BLaER1 (cell line): Measurements from ENCODE around the gene EHD4.

Experiments used
- H3K27ac ChIP-seq: shearing (Covaris generic); formaldehyde crosslinking; 2 replicates; pipeline ENCODE4 v1.8.1; 2022
- H3K27me3 ChIP-seq: shearing (Covaris generic); formaldehyde crosslinking; 2 replicates; pipeline ENCODE4 v1.8.1; 2022
- H3K36me3 ChIP-seq: shearing (Covaris generic); formaldehyde crosslinking; 2 replicates; pipeline ENCODE4 v1.8.1; 2022
- H3K4me1 ChIP-seq: shearing (Covaris generic); formaldehyde crosslinking; 2 replicates; pipeline ENCODE4 v1.8.1; 2022
- H3K4me2 ChIP-seq: shearing (Covaris generic); formaldehyde crosslinking; 2 replicates; pipeline ENCODE4 v1.8.1; 2022
- H3K4me3 ChIP-seq: shearing (Covaris generic); formaldehyde crosslinking; 2 replicates; pipeline ENCODE4 v1.8.1; 2022
- H3K9ac ChIP-seq: shearing (Covaris generic); formaldehyde crosslinking; 2 replicates; pipeline ENCODE4 v1.8.1; 2022
- H3K9me3 ChIP-seq: shearing (Covaris generic); formaldehyde crosslinking; 2 replicates; pipeline ENCODE4 v1.8.1; 2022
- H4K20me1 ChIP-seq: shearing (Covaris generic); formaldehyde crosslinking; 2 replicates; pipeline ENCODE4 v1.8.1; 2022
- Cebpa-rat ChIP-seq: shearing (Covaris generic); IDR thresholded peaks from 2 replicates; pipeline ENCODE4 v1.8.1; 2022

The EHD4 gene

DNA sequence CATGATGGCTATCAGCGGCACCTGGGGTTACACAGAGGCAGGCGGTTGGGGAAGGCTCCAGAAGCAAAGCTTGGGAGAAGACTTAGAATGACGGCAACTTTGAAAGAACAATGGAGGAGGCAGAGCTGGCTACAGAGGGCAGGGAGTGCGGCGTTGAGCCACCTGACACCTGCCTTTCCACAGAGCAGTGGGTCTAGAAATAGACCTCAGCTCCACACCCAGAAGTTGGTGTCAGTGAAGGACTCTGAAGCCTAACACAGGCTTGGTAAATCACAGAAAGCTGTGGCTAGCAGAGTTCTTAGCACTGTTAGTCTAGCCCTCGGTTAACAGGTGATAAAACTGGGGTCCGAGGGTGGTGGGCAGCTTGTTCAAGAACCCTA is 23.1 kb upstream of the EHD4 start:
- H3K27me3 ChIP-seq: no peaks in the 10 kb centered on the region
- no peak overlapping the region for H3K27ac ChIP-seq
- H3K4me3 ChIP-seq: no peak overlapping the region

DNA sequence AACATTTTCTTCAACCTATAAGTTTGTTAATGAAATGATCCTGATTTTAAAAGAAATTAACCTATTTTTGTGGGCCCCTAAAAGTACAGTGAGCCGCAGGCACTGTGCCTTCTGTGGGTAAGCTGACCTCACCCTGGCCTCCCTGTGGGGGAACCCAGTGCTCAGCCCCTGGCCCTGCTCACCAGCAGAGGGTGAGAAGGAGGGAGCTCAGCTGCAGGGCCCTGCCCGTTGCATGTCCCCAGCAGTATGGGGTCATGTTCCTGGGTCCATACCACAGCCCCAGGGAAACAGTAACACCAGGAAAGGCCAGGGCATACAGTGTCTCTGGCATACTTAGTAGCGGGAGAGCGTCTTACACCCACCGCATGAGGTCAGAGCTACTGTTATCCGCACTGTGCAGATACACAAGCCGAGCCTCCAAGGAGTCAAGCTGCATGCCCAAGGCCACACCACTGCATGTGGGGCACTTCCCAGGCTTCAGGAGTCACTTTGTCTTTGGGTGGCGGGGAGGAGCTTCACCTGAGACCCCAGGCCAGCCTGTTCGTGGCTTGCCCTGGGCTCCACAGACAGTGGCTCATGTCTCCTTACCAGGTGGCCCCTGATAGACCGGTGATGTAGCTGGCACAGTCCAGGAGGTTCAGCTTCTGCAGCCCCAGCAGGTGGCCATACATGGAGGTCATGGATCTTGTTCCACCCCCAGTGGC is 22.6 kb upstream of the EHD4 start:
- H3K27ac ChIP-seq: no peak overlapping the region

More for the DNA sequence above, 23.1 kb upstream of the EHD4 start:
- no peaks in the 10 kb centered on the region for H3K36me3 ChIP-seq
- peaks cover 13% of the 10 kb centered on the region for H3K4me1 ChIP-seq
- TF ChIP-seq Cebpa-rat: no peak
- no peak overlapping the region for H3K4me2 ChIP-seq
- H3K9ac ChIP-seq: no peak overlapping the region
- no peaks in the 10 kb centered on the region for H4K20me1 ChIP-seq
- no peaks in the 10 kb centered on the region for H3K9me3 ChIP-seq

DNA sequence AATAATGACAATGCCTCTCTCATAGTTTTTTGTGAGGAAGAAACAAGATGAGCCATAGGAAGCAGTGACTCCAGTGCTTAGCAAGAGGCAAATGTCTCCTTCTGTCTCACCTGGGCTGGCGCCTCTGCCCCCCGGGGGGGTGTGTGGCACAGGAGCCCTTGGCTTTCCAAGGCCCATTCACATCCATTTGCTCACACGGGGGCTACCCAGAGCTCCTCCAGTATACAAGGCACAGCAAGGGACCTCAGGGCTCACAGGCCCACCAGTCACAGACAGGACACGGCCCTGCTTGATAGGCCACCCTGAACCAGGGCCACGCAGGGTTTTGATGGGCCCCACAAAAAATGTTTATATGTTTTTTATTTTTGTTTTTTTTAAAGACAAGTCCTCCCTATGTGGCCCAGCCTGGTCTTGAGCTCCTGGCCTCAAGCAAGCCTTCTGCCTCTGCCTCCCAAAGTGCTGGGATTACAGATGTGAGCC is 21.9 kb upstream of the EHD4 start:
- H4K20me1 ChIP-seq: no peaks in the 10 kb centered on the region
- peaks cover 6% of the 10 kb centered on the region for H3K4me1 ChIP-seq
- H3K9me3 ChIP-seq: no peaks in the 10 kb centered on the region
- no peak overlapping the region for H3K27ac ChIP-seq
- H3K9ac ChIP-seq: no peak overlapping the region
- TF ChIP-seq Cebpa-rat: no peak
- no peaks in the 10 kb centered on the region for H3K36me3 ChIP-seq
- no peak overlapping the region for H3K4me2 ChIP-seq
- H3K27me3 ChIP-seq: no peaks in the 10 kb centered on the region
- no peak overlapping the region for H3K4me3 ChIP-seq

More for the DNA sequence above, 22.6 kb upstream of the EHD4 start:
- peaks cover 13% of the 10 kb centered on the region for H3K4me1 ChIP-seq
- H3K9me3 ChIP-seq: no peaks in the 10 kb centered on the region
- TF ChIP-seq Cebpa-rat: no peak
- H4K20me1 ChIP-seq: no peaks in the 10 kb centered on the region
- no peaks in the 10 kb centered on the region for H3K36me3 ChIP-seq
- no peak overlapping the region for H3K9ac ChIP-seq
- H3K4me3 ChIP-seq: no peak overlapping the region
- no peak overlapping the region for H3K4me2 ChIP-seq
- no peaks in the 10 kb centered on the region for H3K27me3 ChIP-seq

DNA sequence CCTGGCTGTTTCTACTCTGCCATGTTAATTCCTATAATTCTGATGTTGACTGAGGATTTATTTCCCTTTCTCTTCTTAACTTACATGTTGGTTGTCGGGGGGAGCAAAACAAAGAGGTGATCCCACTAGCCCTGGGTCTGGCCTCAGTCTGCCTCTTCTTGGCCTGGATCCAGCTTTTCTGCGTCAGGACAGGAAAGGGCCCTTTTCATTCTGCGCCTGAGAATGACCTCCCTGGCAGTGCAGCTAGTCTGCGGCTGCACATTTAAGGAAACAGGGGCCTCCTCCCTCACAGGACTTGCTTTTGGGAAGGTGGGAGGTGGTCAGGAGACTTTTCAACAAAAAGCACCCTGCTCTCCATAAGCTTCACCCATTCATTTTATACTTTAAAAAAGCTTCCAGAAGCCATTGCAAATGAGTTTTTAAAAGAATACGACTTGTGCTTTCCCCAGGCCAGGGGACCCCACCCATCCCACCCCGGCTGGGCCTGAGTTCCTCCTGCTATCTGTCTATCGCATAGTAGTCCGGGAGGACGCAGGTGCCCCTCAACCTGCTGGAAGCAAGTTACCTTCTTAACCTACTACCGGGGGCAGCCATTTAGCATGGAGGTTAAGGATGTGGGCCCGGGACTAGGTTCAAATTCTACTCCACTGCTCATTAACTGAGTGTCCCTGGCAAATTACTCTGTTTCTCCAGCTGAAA is 21.3 kb upstream of the EHD4 start:
- H3K4me2 ChIP-seq: no peak overlapping the region
- no peak overlapping the region for H3K27ac ChIP-seq
- no peaks in the 10 kb centered on the region for H3K4me1 ChIP-seq
- TF ChIP-seq Cebpa-rat: no peak
- no peaks in the 10 kb centered on the region for H4K20me1 ChIP-seq
- H3K36me3 ChIP-seq: no peaks in the 10 kb centered on the region
- H3K4me3 ChIP-seq: no peak overlapping the region
- H3K9ac ChIP-seq: no peak overlapping the region
- H3K27me3 ChIP-seq: no peaks in the 10 kb centered on the region
- H3K9me3 ChIP-seq: no peaks in the 10 kb centered on the region

DNA sequence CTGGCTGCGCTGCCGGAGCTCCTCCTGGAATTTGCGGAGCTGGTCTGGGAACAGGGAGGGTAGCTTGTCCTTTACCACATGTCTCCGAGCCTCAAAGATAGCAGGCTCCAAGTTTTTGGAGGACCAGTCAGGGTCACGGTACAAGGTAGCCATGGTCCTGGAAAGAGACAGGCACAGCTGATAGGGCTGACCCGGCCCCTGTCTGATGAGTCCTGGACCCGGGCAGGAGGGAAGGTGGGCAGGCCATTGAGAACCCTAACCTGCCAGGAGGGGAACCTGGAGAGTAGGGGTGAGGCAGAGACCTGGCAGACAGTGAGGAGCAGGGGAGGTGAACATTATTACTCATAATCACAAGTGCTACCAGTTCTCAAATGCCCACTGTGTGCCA is 20.4 kb upstream of the EHD4 start:
- TF ChIP-seq Cebpa-rat: no peak
- H3K27ac ChIP-seq: no peak overlapping the region
- no peak overlapping the region for H3K4me2 ChIP-seq
- H3K9ac ChIP-seq: no peak overlapping the region
- H3K36me3 ChIP-seq: no peaks in the 10 kb centered on the region
- H4K20me1 ChIP-seq: no peaks in the 10 kb centered on the region
- H3K4me1 ChIP-seq: no peaks in the 10 kb centered on the region
- no peak overlapping the region for H3K4me3 ChIP-seq
- H3K9me3 ChIP-seq: no peaks in the 10 kb centered on the region
- H3K27me3 ChIP-seq: no peaks in the 10 kb centered on the region

DNA sequence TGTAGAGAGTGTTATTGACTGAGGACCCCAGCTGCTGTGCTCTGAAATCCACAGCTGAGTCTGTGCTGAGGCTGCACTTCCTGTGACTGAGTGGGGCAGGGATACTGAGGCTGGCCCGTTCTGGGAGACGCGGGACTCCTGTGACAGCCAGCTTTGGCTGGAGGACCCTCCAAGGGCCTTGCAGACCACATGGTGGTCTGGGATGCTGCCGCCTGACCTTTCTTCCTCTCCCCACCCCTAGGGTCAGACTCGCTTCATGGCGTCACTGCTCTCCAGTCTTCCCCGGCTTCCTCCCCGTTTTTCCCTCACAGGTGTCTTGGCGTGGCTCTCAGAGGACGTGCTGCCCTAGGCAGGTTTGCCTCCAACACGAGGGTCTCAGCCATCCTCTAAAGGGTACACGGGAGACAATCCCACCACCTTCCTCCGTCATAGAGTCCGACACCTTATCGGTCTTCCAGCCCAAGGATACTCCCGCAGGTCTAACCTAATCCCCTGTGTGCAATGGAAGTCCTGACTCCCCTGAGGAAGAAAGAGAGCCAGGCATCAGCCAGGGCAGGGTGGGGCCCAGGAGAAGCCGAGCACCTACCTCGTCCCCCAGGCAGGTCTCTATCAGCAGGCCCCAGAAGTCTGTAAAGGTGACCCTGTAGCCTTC is 19.9 kb upstream of the EHD4 start:
- no peak overlapping the region for H3K9ac ChIP-seq
- no peak for TF ChIP-seq Cebpa-rat
- no peak overlapping the region for H3K4me2 ChIP-seq
- no peak overlapping the region for H3K27ac ChIP-seq
- H3K27me3 ChIP-seq: no peaks in the 10 kb centered on the region
- no peaks in the 10 kb centered on the region for H3K9me3 ChIP-seq
- no peaks in the 10 kb centered on the region for H3K4me1 ChIP-seq
- no peaks in the 10 kb centered on the region for H4K20me1 ChIP-seq
- H3K36me3 ChIP-seq: no peaks in the 10 kb centered on the region
- H3K4me3 ChIP-seq: no peak overlapping the region

DNA sequence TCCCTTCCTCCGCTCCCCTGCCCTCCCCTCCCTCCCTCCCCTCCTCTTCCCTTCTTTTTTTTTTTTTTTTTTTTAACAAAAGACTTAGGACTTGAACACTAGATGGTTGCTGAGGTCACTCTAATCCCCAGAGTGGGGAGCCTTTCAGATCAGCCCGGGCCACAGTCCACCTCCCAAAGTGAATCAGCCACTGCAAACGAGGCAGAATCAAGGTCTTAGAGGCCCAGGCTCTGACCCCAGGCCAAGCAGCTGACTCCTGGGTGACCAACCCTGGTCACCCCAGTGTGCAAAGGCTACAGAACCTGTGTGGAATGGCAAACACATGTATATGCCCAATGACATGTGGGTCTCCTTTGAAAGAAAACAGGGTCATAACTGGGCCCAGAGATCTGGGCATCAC is 18.3 kb upstream of the EHD4 start:
- no peaks in the 10 kb centered on the region for H3K27me3 ChIP-seq
- no peaks in the 10 kb centered on the region for H3K36me3 ChIP-seq
- no peaks in the 10 kb centered on the region for H4K20me1 ChIP-seq
- H3K27ac ChIP-seq: no peak overlapping the region
- TF ChIP-seq Cebpa-rat: no peak
- no peak overlapping the region for H3K9ac ChIP-seq
- H3K4me3 ChIP-seq: no peak overlapping the region
- 0 out of 2 replicates have a peak, but pooled peaks cover 2% of the 10 kb centered on the region for H3K4me1 ChIP-seq
- H3K4me2 ChIP-seq: no peak overlapping the region
- H3K9me3 ChIP-seq: no peaks in the 10 kb centered on the region

DNA sequence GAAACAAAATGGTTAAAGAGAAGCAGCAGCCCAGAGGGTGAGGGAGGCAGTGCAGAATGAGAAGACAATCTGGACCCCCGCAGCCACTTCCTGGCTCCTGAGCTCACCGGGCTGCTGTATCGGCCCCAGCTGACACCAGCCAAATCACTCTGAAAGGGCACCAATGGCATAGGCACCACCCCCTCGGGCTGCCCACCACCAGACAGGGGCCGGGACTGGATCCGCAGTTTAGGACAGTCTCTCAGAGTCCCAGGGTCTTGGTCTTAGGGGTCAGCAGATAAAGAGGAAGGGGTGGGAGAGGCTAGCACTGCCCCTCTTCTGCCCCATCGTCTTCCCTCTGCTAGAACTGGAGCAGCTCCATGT is 17.9 kb upstream of the EHD4 start:
- no peaks in the 10 kb centered on the region for H3K9me3 ChIP-seq
- H3K9ac ChIP-seq: no peak overlapping the region
- H3K4me3 ChIP-seq: no peak overlapping the region
- no peaks in the 10 kb centered on the region for H3K27me3 ChIP-seq
- no peak for TF ChIP-seq Cebpa-rat
- no peaks in the 10 kb centered on the region for H4K20me1 ChIP-seq
- no peaks in the 10 kb centered on the region for H3K36me3 ChIP-seq
- no peak overlapping the region for H3K27ac ChIP-seq
- H3K4me1 ChIP-seq: 0 out of 2 replicates have a peak, but pooled peaks cover 6% of the 10 kb centered on the region
- H3K4me2 ChIP-seq: no peak overlapping the region

DNA sequence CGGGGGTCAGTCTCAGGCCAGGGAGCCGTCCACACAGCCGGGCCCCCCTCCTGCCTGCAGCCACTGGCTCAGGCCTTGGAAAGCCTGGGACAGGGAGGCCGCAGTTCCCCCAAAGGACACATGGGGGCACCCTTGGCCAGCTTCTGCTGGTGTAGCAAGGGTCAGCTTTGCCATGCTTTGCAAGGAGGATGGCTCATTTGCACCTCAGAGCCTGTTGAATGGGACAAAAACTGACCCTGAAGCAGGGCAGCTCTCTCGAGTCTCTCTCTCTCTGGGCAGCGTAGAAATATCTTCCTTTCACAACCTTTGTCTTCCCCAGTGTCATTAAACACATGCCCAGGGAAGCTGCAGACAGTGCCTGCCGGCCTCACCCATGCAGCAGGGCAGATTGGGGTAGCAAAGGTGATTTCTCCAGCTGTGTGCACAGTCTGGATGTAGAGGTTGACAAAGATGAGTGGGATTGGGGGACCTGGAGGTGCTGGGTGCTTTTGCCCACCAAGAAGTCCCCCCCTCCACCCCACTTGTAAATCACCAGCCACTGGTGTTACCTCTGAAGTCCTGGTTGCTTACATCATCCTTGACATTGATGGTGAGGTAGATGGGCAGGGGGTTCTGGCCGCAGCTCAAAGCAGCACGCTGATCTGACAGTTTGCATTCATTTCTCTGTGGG is 17.4 kb upstream of the EHD4 start:
- H3K9ac ChIP-seq: no peak overlapping the region
- 0 out of 2 replicates have a peak, but pooled peaks cover 6% of the 10 kb centered on the region for H3K4me1 ChIP-seq
- no peaks in the 10 kb centered on the region for H4K20me1 ChIP-seq
- TF ChIP-seq Cebpa-rat: no peak
- no peaks in the 10 kb centered on the region for H3K9me3 ChIP-seq
- no peaks in the 10 kb centered on the region for H3K27me3 ChIP-seq
- H3K4me3 ChIP-seq: no peak overlapping the region
- no peaks in the 10 kb centered on the region for H3K36me3 ChIP-seq
- H3K27ac ChIP-seq: no peak overlapping the region
- H3K4me2 ChIP-seq: no peak overlapping the region
